ENCODE results near the gene RFX8. TPM values are rescaled to one million over a fixed set of nuclear protein-coding genes. Genes with fewer than 3 reads are reported as not detected.

The RFX8 gene
- total and polyA plus RNA-seq, 10 of the 15 experiments (the other 5 are each of a cell fraction or from before 2014, with no cell fraction given) = 0.19 TPM; not detected in 9

- H3K79me2 ChIP-seq (ENCODE audit: control insufficient read depth, insufficient read depth, low read length) = no peaks in the 10 kb centered on the region
- intact Hi-C loops (cut with micrococcal nuclease; ENCODE audit: unreplicated experiment) (no loop called here), in situ Hi-C loops (cut with MboI) (no loop called here)
- ChIA-PET SMC1A (ENCODE audit: uncharacterized antibody, unreplicated experiment) (interaction anchor here (0.8 kb wide), 1 partner anchor 22 kb away, joined by 5 read pairs; no protein-coding TSS in a partner anchor), RAD21 (ENCODE audit: unreplicated experiment) (no interaction called here), POLR2A (no interaction called here), CTCF (interaction anchor here (1.0 kb wide), 1 partner anchor 138 kb away, joined by 3 read pairs; no protein-coding TSS in a partner anchor)
- H3K4me1 ChIP-seq (ENCODE audit: control insufficient read depth, insufficient read depth, low read length) = no peaks in the 10 kb centered on the region
- no peaks in the 10 kb centered on the region for H3K36me3 ChIP-seq (ENCODE audit: control insufficient read depth in 2 of 2, insufficient read depth in 2 of 2, low read length in 1 of 2)
- no TSS peak for BruUV-seq (replicated peaks)
- no peaks in the 10 kb centered on the region for H3K9me3 ChIP-seq (replicated peaks; ENCODE audit: control insufficient read depth, insufficient read depth, low read length)
- H3K27me3 ChIP-seq (replicated peaks in 1 of 2; ENCODE audit: control insufficient read depth in 2 of 2, insufficient read depth in 2 of 2, low read length in 1 of 2) = 0 out of 4 replicates have a peak, but pooled peaks cover 0 to 4% of the 10 kb centered on the region in 2 experiments
- ATAC-seq = no peak
- TF ChIP-seq ZBTB11 (CRISPR knock-in tag; IDR thresholded peaks at IDR 0.05) = no peak
- TF ChIP-seq ZBTB40 (IDR thresholded peaks at IDR 0.05; ENCODE audit: borderline replicate concordance) = no peak
- DNase-seq (ENCODE audit: low read depth, low spot score) = no peak
- no peaks in the 10 kb centered on the region for H4K20me1 ChIP-seq (ENCODE audit: control insufficient read depth, insufficient read depth)
- H3K4me3 ChIP-seq = no peak overlapping the region
- no peak overlapping the region for H3K4me2 ChIP-seq (ENCODE audit: control insufficient read depth, insufficient read depth)
- no peak for FAIRE-seq
- H3K9ac ChIP-seq (ENCODE audit: control insufficient read depth, insufficient read depth, low read length) = no peak overlapping the region
- no peak overlapping the region for H2AFZ ChIP-seq (ENCODE audit: control insufficient read depth, low read depth, low read length)
- no peak overlapping the region for H3K27ac ChIP-seq (ENCODE audit: control insufficient read depth, insufficient read depth)
- 37% methylated on average over 7 of the region's 7 CpGs for WGBS (ENCODE audit: insufficient coverage, insufficient replicate concordance, low lambda C conversion rate, missing lambda C conversion rate)
These were observed 110.0 kb downstream of the RFX8 start for GRCh38 chr2:101364878-101365277.

Measured in GM12878 (cell line).